ENCODE measurements around the gene PDIA6. TPM values are rescaled to one million over a fixed set of nuclear protein-coding genes. Genes with fewer than 3 reads are reported as not detected.

PDIA6 gene
- total RNA-seq, 3 donors from 2014 or later, result 121 to 168 (median 126) TPM

DNA sequence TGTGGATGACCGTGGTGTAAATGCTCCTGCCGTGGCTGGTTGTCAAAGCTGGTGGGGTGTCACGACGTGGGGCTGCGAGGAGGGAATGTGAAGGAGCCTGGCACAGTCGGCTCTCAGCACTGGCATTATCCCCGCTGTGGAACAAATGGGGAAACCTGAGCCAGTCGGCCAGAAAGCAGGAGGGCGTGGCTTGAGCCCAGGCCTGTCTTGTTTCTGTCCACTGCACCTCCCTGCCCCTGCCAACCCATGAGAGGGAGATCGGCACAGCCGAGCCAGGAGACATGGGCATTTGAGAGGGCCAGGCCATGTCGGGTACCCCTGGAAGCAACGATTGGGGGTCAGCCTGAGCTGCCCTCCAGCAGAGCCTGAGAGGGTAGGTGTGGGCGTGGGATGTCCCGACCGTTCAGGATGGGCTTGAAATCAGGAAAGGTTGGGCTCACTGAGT, 44.5 kb downstream of the PDIA6 start:
- TF ChIP-seq, protein P1, sequence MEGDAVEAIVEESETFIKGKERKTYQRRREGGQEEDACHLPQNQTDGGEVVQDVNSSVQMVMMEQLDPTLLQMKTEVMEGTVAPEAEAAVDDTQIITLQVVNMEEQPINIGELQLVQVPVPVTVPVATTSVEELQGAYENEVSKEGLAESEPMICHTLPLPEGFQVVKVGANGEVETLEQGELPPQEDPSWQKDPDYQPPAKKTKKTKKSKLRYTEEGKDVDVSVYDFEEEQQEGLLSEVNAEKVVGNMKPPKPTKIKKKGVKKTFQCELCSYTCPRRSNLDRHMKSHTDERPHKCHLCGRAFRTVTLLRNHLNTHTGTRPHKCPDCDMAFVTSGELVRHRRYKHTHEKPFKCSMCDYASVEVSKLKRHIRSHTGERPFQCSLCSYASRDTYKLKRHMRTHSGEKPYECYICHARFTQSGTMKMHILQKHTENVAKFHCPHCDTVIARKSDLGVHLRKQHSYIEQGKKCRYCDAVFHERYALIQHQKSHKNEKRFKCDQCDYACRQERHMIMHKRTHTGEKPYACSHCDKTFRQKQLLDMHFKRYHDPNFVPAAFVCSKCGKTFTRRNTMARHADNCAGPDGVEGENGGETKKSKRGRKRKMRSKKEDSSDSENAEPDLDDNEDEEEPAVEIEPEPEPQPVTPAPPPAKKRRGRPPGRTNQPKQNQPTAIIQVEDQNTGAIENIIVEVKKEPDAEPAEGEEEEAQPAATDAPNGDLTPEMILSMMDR (IDR thresholded peaks at IDR 0.05), result no peak

DNA sequence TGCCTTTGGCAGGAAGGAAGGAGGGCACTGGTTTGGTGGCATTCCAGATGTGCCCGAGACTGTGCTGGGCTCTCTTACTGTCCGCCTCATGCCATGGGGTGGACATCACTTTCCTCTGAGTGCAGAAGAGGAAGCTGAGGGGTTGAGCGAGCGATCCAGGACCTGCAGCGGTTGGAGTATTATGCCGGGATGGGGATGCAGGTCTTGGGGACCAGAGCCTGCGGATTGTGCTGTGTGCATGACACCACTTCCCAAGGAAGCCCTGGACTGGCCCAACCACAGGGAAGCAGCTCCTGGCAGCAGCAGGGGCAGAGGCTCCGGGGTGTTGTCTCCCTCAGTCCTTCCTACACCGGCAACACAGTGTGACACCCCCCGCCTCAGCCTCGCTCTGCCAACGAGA, 46.7 kb downstream of the PDIA6 start:
- DNase-seq (peak in 2 of 3 donors; percentile 20 to 31), ATAC-seq (no peak)
- Histone ChIP-seq H3K4me1 (ENCODE audit: low read depth) (peaks cover 6% of the 10 kb centered on the region), H3K4me3 (no peak overlapping the region), H3K9me3 (no peaks in the 10 kb centered on the region), H3K36me3 (ENCODE audit: low read depth) (no peaks in the 10 kb centered on the region)
- TF ChIP-seq, protein P1 (IDR thresholded peaks at IDR 0.05), result no peak
- intact Hi-C loops (cut with DNase I, micrococcal nuclease), result no loop called here

More for the DNA sequence above, 44.5 kb downstream of the PDIA6 start:
- Histone ChIP-seq H3K36me3 (ENCODE audit: low read depth) (no peaks in the 10 kb centered on the region), H3K9me3 (no peaks in the 10 kb centered on the region), H3K4me1 (ENCODE audit: low read depth) (peaks cover 6% of the 10 kb centered on the region), H3K4me3 (no peak overlapping the region)
- DNase-seq (peak in 2 of 3 donors; percentile 23 to 35), ATAC-seq (no peak)
- intact Hi-C loops (cut with DNase I, micrococcal nuclease), result no loop called here

DNA sequence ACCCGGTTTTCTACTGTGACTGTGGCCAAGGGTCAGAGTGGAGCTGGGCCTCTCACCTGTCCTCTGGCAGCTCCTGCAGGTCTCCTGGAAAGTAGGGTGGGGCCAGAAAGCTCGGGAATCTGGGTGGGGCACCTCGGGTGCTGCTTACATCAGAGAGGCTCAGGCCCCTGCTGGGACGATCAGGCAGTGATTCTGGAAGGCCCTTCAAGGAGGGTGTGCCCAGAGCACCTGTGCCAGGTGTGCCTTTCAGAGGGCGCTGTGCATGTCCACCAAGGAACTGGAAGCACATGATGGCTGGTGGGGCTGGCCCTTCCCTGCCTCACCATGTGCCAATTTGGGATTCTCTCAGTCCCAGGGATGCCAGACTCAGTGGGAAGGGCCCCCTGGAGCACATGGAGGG, 47.1 kb downstream of the PDIA6 start:
- DNase-seq (peak; percentile 76 to 82 (median 77)), ATAC-seq (peak; percentile 92)
- H3K4me1 ChIP-seq (ENCODE audit: low read depth), result peaks cover 6% of the 10 kb centered on the region
- H3K36me3 ChIP-seq (ENCODE audit: low read depth), result no peaks in the 10 kb centered on the region
- intact Hi-C loops (cut with DNase I, micrococcal nuclease), result no loop called here
- H3K9me3 ChIP-seq, result no peaks in the 10 kb centered on the region
- no peak overlapping the region for H3K4me3 ChIP-seq
- TF ChIP-seq, protein P1 (IDR thresholded peaks at IDR 0.05), result no peak

DNA sequence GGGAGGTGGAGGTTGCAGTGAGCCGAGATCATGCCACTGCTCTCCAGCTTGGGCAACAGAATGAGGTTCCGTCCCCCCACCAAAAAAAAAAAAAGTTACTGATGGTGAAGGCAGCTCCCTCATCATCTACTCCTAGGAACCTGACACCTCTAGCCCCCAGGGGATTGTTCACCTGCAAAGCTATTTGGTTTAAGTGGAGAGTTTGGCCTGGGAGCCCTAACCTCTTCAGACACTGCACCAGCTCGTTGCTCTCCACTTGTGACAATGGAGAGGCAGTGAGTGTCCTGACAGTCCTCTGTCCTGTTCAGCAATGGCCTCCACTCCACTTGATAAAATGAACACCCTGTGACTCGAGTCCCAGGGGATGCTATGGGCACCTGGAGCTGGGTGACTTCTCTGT, 47.7 kb downstream of the PDIA6 start:
- no peak for ATAC-seq
- intact Hi-C loops (cut with DNase I, micrococcal nuclease), result no loop called here
- TF ChIP-seq, protein P1 (IDR thresholded peaks at IDR 0.05), result no peak
- Histone ChIP-seq H3K9me3 (no peaks in the 10 kb centered on the region), H3K36me3 (ENCODE audit: low read depth) (no peaks in the 10 kb centered on the region), H3K4me3 (no peak overlapping the region), H3K4me1 (ENCODE audit: low read depth) (peaks cover 8% of the 10 kb centered on the region)
- no peak for DNase-seq

DNA sequence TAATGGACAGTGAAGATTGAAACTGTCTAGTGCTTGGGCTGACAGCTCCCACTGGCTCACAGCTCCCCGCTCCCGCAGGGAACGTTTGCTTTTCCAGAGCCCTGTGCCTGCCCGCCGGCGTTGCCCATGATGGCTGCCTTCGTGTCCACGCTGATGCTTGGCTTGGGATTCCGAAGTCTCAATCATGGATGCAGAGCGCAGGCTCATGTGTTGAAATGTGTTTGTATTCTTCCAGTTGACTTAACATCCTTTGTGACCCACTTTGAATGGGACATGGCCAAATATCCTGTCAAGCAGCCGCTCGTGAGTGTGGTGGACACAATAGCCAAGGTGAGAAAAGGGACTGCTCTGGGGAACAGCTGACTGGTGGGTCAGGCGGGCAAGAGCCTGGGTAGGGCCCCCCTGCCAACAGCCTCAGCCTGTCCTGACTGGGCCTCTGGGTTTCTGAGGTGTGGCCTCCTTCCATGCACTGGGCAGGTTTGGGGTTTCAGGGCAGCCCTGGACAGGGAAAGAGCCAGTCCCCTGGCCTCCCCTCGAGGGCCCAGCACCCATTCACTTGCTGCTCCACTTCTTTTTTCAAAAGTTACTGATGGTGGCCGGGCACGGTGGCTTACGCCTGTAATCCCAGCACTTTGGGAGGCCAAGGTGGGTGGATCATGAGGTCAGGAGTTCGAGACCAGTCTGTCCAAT, 48.3 kb downstream of the PDIA6 start:
- ATAC-seq (no peak), DNase-seq (peak in 2 of 3 donors; percentile 21 to 26)
- intact Hi-C loops (cut with DNase I, micrococcal nuclease), result no loop called here
- Histone ChIP-seq H3K4me1 (ENCODE audit: low read depth) (peaks cover 11% of the 10 kb centered on the region), H3K36me3 (ENCODE audit: low read depth) (no peaks in the 10 kb centered on the region), H3K4me3 (no peak overlapping the region), H3K9me3 (no peaks in the 10 kb centered on the region)
- TF ChIP-seq, protein P1 (IDR thresholded peaks at IDR 0.05), result no peak

All from mucosa of descending colon (tissue), 3 donors.